PFSK-1 (cell line): ENCODE data around the gene PRDX1. TPM values are rescaled to one million over a fixed set of nuclear protein-coding genes. Genes with fewer than 3 reads are reported as not detected.

ENCODE experiments used
- FOXP2 ChIP-seq: optimal IDR thresholded peaks from 2 replicates; pipeline ENCODE3; 2011; ENCODE audit warnings: borderline replicate concordance, control low read depth, inconsistent platforms; ENCODE audit not compliant: insufficient read depth; ENCODE audit errors: extremely low read length, extremely low read depth
- POLR2AphosphoS5 ChIP-seq: IDR thresholded peaks from 2 replicates; pipeline ENCODE4 v1.6.1; 2012; ENCODE audit warnings: low read depth, mild to moderate bottlenecking, control low read depth, low read length, moderate library complexity
- REST ChIP-seq, 2 experiments: IDR thresholded peaks; 2 replicates each; pipeline versions ENCODE4 v1.6.1 to v1.8.0; 2011 to 2012; ENCODE audit warnings: low read depth in 2 of 2, low read length in 2 of 2, control low read depth in 1 of 2, inconsistent platforms in 1 of 2, mild to moderate bottlenecking in 1 of 2, moderate library complexity in 1 of 2; ENCODE audit not compliant: insufficient read depth in 1 of 2
- SIN3A ChIP-seq: IDR thresholded peaks from 2 replicates; pipeline ENCODE4 v1.6.1; 2012; ENCODE audit warnings: mild to moderate bottlenecking, low read length, moderate library complexity, borderline replicate concordance; ENCODE audit not compliant: insufficient read depth
- TAF1 ChIP-seq: IDR thresholded peaks from 2 replicates; pipeline ENCODE4 v1.6.1; 2012; ENCODE audit warnings: low read length, control low read depth, borderline replicate concordance; ENCODE audit not compliant: insufficient read depth
- polyA plus RNA-seq: library from polyadenylated mRNA; unstranded; fragments of >200 nt; gene quantifications from one replicate; pipeline ENCODE4 v1.2.1, GENCODE V29; 2012; ENCODE audit warnings: low read depth, missing spikeins; ENCODE audit not compliant: insufficient read length

PRDX1 gene
- polyA plus RNA-seq, result 270 TPM

- peak; percentile 95 for TF ChIP-seq SIN3A
- TF ChIP-seq REST (IDR thresholded peaks at IDR 0.05; ENCODE audit: insufficient read depth in 1 of 2, low read depth in 2 of 2, low read length in 2 of 2), result peak; percentile 56 to 72; a peak in 3 of 4 replicates
- TF ChIP-seq TAF1, result peak; percentile 100
- no peak for TF ChIP-seq FOXP2
- TF ChIP-seq POLR2AphosphoS5, result peak; percentile 100
These were observed at the start of gene PRDX1 for GRCh38 chr1:45521413-45522323. Gene PRDX1, minus strand, starts transcription at chr1:45521884. Its CDS starts 2,841 bp downstream, at chr1:45519043.

GRCh38 chr1:45570631-45571030 is 48.9 kb upstream of the PRDX1 start:
- TF ChIP-seq FOXP2 (no peak), POLR2AphosphoS5 (no peak), TAF1 (no peak), SIN3A (no peak), REST (IDR thresholded peaks at IDR 0.05; ENCODE audit: insufficient read depth in 1 of 2, low read depth in 2 of 2, low read length in 2 of 2) (no peak)

GRCh38 chr1:45569962-45570581 is 48.4 kb upstream of the PRDX1 start:
- TF ChIP-seq REST (IDR thresholded peaks at IDR 0.05; ENCODE audit: insufficient read depth in 1 of 2, low read depth in 2 of 2, low read length in 2 of 2), result no peak
- TF ChIP-seq FOXP2, result no peak
- no peak for TF ChIP-seq TAF1
- TF ChIP-seq POLR2AphosphoS5, result no peak
- TF ChIP-seq SIN3A, result no peak

- TF ChIP-seq POLR2AphosphoS5 (no peak), SIN3A (no peak), FOXP2 (no peak), REST (IDR thresholded peaks at IDR 0.05; ENCODE audit: insufficient read depth in 1 of 2, low read depth in 2 of 2, low read length in 2 of 2) (no peak), TAF1 (no peak)
These were observed 47.9 kb upstream of the PRDX1 start for GRCh38 chr1:45569571-45569961.
